Lower lobe of right lung (tissue), 2 donors: Measurements from ENCODE around the gene ANKRD44. TPM values are rescaled to one million over a fixed set of nuclear protein-coding genes. Genes with fewer than 3 reads are reported as not detected.

Source experiments
- ATAC-seq, 2 donors: fragments of 200-7000 bp; cut with Tn5 transposase; one replicate each; pipeline ENCODE4 v1.9.1; 2020 to 2022; ENCODE audit warnings: mild to moderate bottlenecking in 2 of 2, moderate library complexity in 2 of 2
- DNase-seq: peaks from one replicate; pipeline ENCODE4 v3.0.0-alpha.2; 2020
- H3K27ac ChIP-seq: fragments of 200-600 bp; one replicate; pipeline ENCODE4 v1.8.0; 2022
- H3K27me3 ChIP-seq: fragments of 200-600 bp; one replicate; pipeline ENCODE4 v1.8.0; 2022; ENCODE audit warnings: low read depth
- H3K36me3 ChIP-seq: fragments of 200-600 bp; one replicate; pipeline ENCODE4 v1.8.0; 2022; ENCODE audit warnings: mild to moderate bottlenecking
- H3K4me1 ChIP-seq: fragments of 200-600 bp; one replicate; pipeline ENCODE4 v1.8.0; 2022
- H3K4me3 ChIP-seq: fragments of 200-600 bp; one replicate; pipeline ENCODE4 v1.8.0; 2022; ENCODE audit warnings: mild to moderate bottlenecking
- H3K9me3 ChIP-seq: fragments of 200-600 bp; one replicate; pipeline ENCODE4 v1.8.0; 2022
- CTCF ChIP-seq: fragments of 200-600 bp; IDR thresholded peaks from one replicate; pipeline ENCODE4 v1.8.0; 2022; ENCODE audit warnings: antibody characterized with exemption, mild to moderate bottlenecking
- intact Hi-C: fragments of 100-400 bp; cut with DNase I; formaldehyde crosslinking; loops from one replicate; pipeline ENCODE4 v1.11.0; 2022
- total RNA-seq: library from RNA; stranded (reverse); fragmentation: NEBNext Ultra II Directional; extraction: Animal tissue kit (Norgen Biotek cat#: 25700); gene quantifications from one replicate; pipeline ENCODE4 v1.2.1, GENCODE V29; 2021
- donor health status: DM: no; HTN: yes; CAD: no; lungs with severe emphysema.

ANKRD44 gene
- total RNA-seq, 1 donor from 2014 or later: 58.7 TPM

GRCh38 chr2:197146995-197147394 is 163.6 kb downstream of the ANKRD44 start:
- Histone ChIP-seq H3K4me1 (peaks cover 41% of the 10 kb centered on the region), H3K9me3 (no peaks in the 10 kb centered on the region), H3K36me3 (no peaks in the 10 kb centered on the region), H3K27me3 (no peaks in the 10 kb centered on the region), H3K27ac (no peak overlapping the region), H3K4me3 (no peak overlapping the region)
- DNase-seq (no peak), ATAC-seq (no peak)
- no peak for TF ChIP-seq CTCF
- intact Hi-C loops: no loop called here

GRCh38 chr2:197145471-197146056 is 165.0 kb downstream of the ANKRD44 start:
- no peak for TF ChIP-seq CTCF
- peaks cover 50% of the 10 kb centered on the region for H3K4me1 ChIP-seq
- no peak overlapping the region for H3K27ac ChIP-seq
- intact Hi-C loops: no loop called here
- DNase-seq (no peak), ATAC-seq (peak; percentile 68 to 90)
- no peaks in the 10 kb centered on the region for H3K27me3 ChIP-seq
- H3K9me3 ChIP-seq: no peaks in the 10 kb centered on the region
- H3K36me3 ChIP-seq: no peaks in the 10 kb centered on the region
- no peak overlapping the region for H3K4me3 ChIP-seq

- TF ChIP-seq CTCF: no peak
- intact Hi-C loops: no loop called here
- no peak for ATAC-seq
- Histone ChIP-seq H3K9me3 (no peaks in the 10 kb centered on the region), H3K4me1 (peaks cover 50% of the 10 kb centered on the region), H3K27me3 (no peaks in the 10 kb centered on the region), H3K27ac (no peak overlapping the region), H3K36me3 (no peaks in the 10 kb centered on the region), H3K4me3 (no peak overlapping the region)
- DNase-seq: no peak
These were observed 166.4 kb downstream of the ANKRD44 start for GRCh38 chr2:197144183-197144582.

- Histone ChIP-seq H3K36me3 (no peaks in the 10 kb centered on the region), H3K9me3 (no peaks in the 10 kb centered on the region), H3K27me3 (no peaks in the 10 kb centered on the region), H3K4me3 (no peak overlapping the region), H3K27ac (no peak overlapping the region), H3K4me1 (peaks cover 61% of the 10 kb centered on the region)
- DNase-seq: no peak
- TF ChIP-seq CTCF: no peak
- no peak for ATAC-seq
- intact Hi-C loops: no loop called here
These were observed 168.7 kb downstream of the ANKRD44 start for GRCh38 chr2:197141702-197142473.

GRCh38 chr2:197140045-197140444 is 170.5 kb downstream of the ANKRD44 start:
- Histone ChIP-seq H3K9me3 (no peaks in the 10 kb centered on the region), H3K4me3 (no peak overlapping the region), H3K36me3 (no peaks in the 10 kb centered on the region), H3K27ac (no peak overlapping the region), H3K4me1 (peaks cover 45% of the 10 kb centered on the region), H3K27me3 (no peaks in the 10 kb centered on the region)
- intact Hi-C loops: no loop called here
- no peak for TF ChIP-seq CTCF
- no peak for ATAC-seq
- DNase-seq: no peak
